Measurements from ENCODE around the gene PDE10A. TPM values are rescaled to one million over a fixed set of nuclear protein-coding genes. Genes with fewer than 3 reads are reported as not detected.

The PDE10A gene
- total RNA-seq, 4 donors from 2014 or later = 2.7 to 8.8 (median 7.0) TPM

- no peak for TF ChIP-seq CTCF (IDR thresholded peaks at IDR 0.05; ENCODE audit: low read depth)
Observed at GRCh38 chr6:165571721-165572132, 91.3 kb downstream of the PDE10A start.

- TF ChIP-seq CTCF (IDR thresholded peaks at IDR 0.05; ENCODE audit: low read depth) = no peak
Observed at GRCh38 chr6:165571068-165571682, 91.9 kb downstream of the PDE10A start.

- no peak for TF ChIP-seq CTCF (IDR thresholded peaks at IDR 0.05; ENCODE audit: low read depth)
Observed at GRCh38 chr6:165568326-165568725, 94.7 kb downstream of the PDE10A start.

- TF ChIP-seq CTCF (IDR thresholded peaks at IDR 0.05; ENCODE audit: low read depth) = no peak
Observed at GRCh38 chr6:165566088-165566828, 96.8 kb downstream of the PDE10A start.

- TF ChIP-seq CTCF (IDR thresholded peaks at IDR 0.05; ENCODE audit: low read depth) = no peak
Observed at GRCh38 chr6:165562421-165563090, 100.5 kb downstream of the PDE10A start.

GRCh38 chr6:165559632-165560031, 103.4 kb downstream of the PDE10A start:
- TF ChIP-seq CTCF (IDR thresholded peaks at IDR 0.05; ENCODE audit: low read depth) = no peak

- no peak for TF ChIP-seq CTCF (IDR thresholded peaks at IDR 0.05; ENCODE audit: low read depth)
Observed at GRCh38 chr6:165557674-165558073, 105.4 kb downstream of the PDE10A start.

Measured in subcutaneous adipose tissue (tissue), 4 donors.